ENCODE data around the gene SHC2.

SHC2 gene

GRCh38 chr19:369876-370275 is 91.0 kb downstream of the SHC2 start:
- Histone ChIP-seq H3K4me2 (ENCODE audit: low read length) (no peak overlapping the region), H3K9ac (ENCODE audit: low read length) (no peak overlapping the region), H3F3A (ENCODE audit: insufficient read depth, low read length) (no peaks in the 10 kb centered on the region), H3K79me2 (ENCODE audit: insufficient read depth, low read length) (no peaks in the 10 kb centered on the region), H3K4me1 (ENCODE audit: insufficient read depth, low read length, severe bottlenecking) (peaks cover 7% of the 10 kb centered on the region), H3K27ac (ENCODE audit: low read depth, low read length, poor library complexity, severe bottlenecking) (no peak overlapping the region), H3K27me3 (ENCODE audit: insufficient read depth, low read length) (no peaks in the 10 kb centered on the region; the same call in 1 of the 2 replicates), H3K9me3 (ENCODE audit: low read length) (no peaks in the 10 kb centered on the region), H2AFZ (ENCODE audit: low read length) (no peak overlapping the region), H3K36me3 (ENCODE audit: insufficient read depth, low read length) (no peaks in the 10 kb centered on the region), H3K4me3 (ENCODE audit: low read depth, low read length, poor library complexity, severe bottlenecking) (no peak overlapping the region), H4K20me1 (ENCODE audit: insufficient read depth, low read length) (no peaks in the 10 kb centered on the region), H3K9me2 (ENCODE audit: low read depth, low read length) (no peaks in the 10 kb centered on the region)
- TF ChIP-seq, protein P1, sequence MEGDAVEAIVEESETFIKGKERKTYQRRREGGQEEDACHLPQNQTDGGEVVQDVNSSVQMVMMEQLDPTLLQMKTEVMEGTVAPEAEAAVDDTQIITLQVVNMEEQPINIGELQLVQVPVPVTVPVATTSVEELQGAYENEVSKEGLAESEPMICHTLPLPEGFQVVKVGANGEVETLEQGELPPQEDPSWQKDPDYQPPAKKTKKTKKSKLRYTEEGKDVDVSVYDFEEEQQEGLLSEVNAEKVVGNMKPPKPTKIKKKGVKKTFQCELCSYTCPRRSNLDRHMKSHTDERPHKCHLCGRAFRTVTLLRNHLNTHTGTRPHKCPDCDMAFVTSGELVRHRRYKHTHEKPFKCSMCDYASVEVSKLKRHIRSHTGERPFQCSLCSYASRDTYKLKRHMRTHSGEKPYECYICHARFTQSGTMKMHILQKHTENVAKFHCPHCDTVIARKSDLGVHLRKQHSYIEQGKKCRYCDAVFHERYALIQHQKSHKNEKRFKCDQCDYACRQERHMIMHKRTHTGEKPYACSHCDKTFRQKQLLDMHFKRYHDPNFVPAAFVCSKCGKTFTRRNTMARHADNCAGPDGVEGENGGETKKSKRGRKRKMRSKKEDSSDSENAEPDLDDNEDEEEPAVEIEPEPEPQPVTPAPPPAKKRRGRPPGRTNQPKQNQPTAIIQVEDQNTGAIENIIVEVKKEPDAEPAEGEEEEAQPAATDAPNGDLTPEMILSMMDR (IDR thresholded peaks at IDR 0.05; ENCODE audit: low read length) = no peak
- no peak for TF ChIP-seq EZH2 (IDR thresholded peaks at IDR 0.05; ENCODE audit: borderline replicate concordance, low read length)

DNA sequence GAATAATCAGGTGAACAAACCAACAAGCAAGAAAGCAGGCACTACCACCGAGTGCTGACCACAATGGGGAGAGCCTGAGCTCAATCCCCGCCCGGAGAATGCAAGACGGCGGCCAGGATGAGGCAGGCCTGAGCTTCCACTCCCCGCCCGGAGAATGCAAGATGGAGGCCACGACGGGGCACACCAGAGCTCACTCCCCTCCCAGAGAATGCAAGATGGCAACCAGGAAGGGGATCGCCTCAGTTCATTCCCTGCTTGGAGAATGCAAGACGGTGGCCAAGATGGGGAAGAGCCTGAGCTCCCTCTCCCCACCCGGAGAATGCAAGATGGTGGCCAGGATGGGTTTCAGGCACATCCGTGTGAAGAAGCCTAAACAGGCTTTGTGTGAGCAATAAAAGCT is 91.6 kb downstream of the SHC2 start:
- Histone ChIP-seq H3K9ac (ENCODE audit: low read length) (no peak overlapping the region), H3K27ac (ENCODE audit: low read depth, low read length, poor library complexity, severe bottlenecking) (no peak overlapping the region), H3K9me2 (ENCODE audit: low read depth, low read length) (no peaks in the 10 kb centered on the region), H4K20me1 (ENCODE audit: insufficient read depth, low read length) (no peaks in the 10 kb centered on the region), H3F3A (ENCODE audit: insufficient read depth, low read length) (no peaks in the 10 kb centered on the region), H3K9me3 (ENCODE audit: low read length) (no peaks in the 10 kb centered on the region), H3K27me3 (ENCODE audit: insufficient read depth, low read length) (no peaks in the 10 kb centered on the region; the same call in 1 of the 2 replicates), H3K4me3 (ENCODE audit: low read depth, low read length, poor library complexity, severe bottlenecking) (no peak overlapping the region), H3K4me1 (ENCODE audit: insufficient read depth, low read length, severe bottlenecking) (peaks cover 7% of the 10 kb centered on the region), H3K36me3 (ENCODE audit: insufficient read depth, low read length) (no peaks in the 10 kb centered on the region), H3K4me2 (ENCODE audit: low read length) (no peak overlapping the region), H2AFZ (ENCODE audit: low read length) (no peak overlapping the region), H3K79me2 (ENCODE audit: insufficient read depth, low read length) (no peaks in the 10 kb centered on the region)
- TF ChIP-seq, protein P1 (IDR thresholded peaks at IDR 0.05; ENCODE audit: low read length) = no peak
- no peak for TF ChIP-seq EZH2 (IDR thresholded peaks at IDR 0.05; ENCODE audit: borderline replicate concordance, low read length)

DNA sequence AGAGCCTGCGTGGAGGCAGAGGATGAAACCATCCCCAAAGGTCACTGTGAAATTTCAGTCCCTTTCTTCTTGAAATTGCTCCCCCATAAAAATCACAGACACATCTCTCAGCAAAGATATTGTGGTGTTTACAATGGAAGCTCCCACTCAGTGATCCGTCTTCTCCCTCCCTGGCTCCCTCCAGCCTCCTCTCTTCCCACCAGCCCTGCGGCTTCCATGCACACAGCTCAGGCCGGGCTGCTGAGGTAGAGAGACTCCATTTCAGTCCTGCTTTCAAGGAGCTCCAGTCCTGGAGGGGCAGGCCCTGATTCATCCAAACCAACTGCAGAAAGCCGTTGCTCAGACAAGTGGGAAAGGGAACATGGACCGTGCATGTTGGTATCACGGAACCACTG is 92.2 kb downstream of the SHC2 start:
- Histone ChIP-seq H3K9me3 (ENCODE audit: low read length) (no peaks in the 10 kb centered on the region), H3K27ac (ENCODE audit: low read depth, low read length, poor library complexity, severe bottlenecking) (no peak overlapping the region), H4K20me1 (ENCODE audit: insufficient read depth, low read length) (no peaks in the 10 kb centered on the region), H3K4me2 (ENCODE audit: low read length) (no peak overlapping the region), H3K9ac (ENCODE audit: low read length) (no peak overlapping the region), H3K9me2 (ENCODE audit: low read depth, low read length) (no peaks in the 10 kb centered on the region), H3K4me1 (ENCODE audit: insufficient read depth, low read length, severe bottlenecking) (peaks cover 7% of the 10 kb centered on the region), H3K4me3 (ENCODE audit: low read depth, low read length, poor library complexity, severe bottlenecking) (no peak overlapping the region), H3K36me3 (ENCODE audit: insufficient read depth, low read length) (no peaks in the 10 kb centered on the region), H3K27me3 (ENCODE audit: insufficient read depth, low read length) (no peaks in the 10 kb centered on the region; the same call in 1 of the 2 replicates), H2AFZ (ENCODE audit: low read length) (no peak overlapping the region), H3F3A (ENCODE audit: insufficient read depth, low read length) (no peaks in the 10 kb centered on the region), H3K79me2 (ENCODE audit: insufficient read depth, low read length) (no peaks in the 10 kb centered on the region)
- TF ChIP-seq, protein P1 (IDR thresholded peaks at IDR 0.05; ENCODE audit: low read length) = no peak
- TF ChIP-seq EZH2 (IDR thresholded peaks at IDR 0.05; ENCODE audit: borderline replicate concordance, low read length) = no peak
